MG63 (cell line): ENCODE results near the gene XG. TPM values are rescaled to one million over a fixed set of nuclear protein-coding genes. Genes with fewer than 3 reads are reported as not detected.
"Not testable (repeated sequence)": the region's sequence is repeated elsewhere in the genome, so short reads cannot be mapped to it uniquely, and the experiment has no call there.

Experiments used
- DNase-seq: peaks from one replicate; pipeline ENCODE4 v3.0.0-alpha.2; 2020
- H3K27me3 ChIP-seq: fragments of 250-450 bp; sonication (Bioruptor Pico); 2 replicates; pipeline ENCODE4 v1.5.1; 2020; ENCODE audit warnings: mild to moderate bottlenecking, moderate library complexity
- H3K36me3 ChIP-seq: fragments of 250-450 bp; sonication (Bioruptor Pico); 2 replicates; pipeline ENCODE4 v1.5.1; 2020; ENCODE audit warnings: mild to moderate bottlenecking, moderate library complexity
- H3K4me3 ChIP-seq: fragments of 250-450 bp; sonication (Bioruptor Pico); 2 replicates; pipeline ENCODE4 v1.5.1; 2020; ENCODE audit warnings: mild to moderate bottlenecking, moderate library complexity
- H3K9me3 ChIP-seq: fragments of 250-450 bp; sonication (Bioruptor Pico); 2 replicates; pipeline ENCODE4 v1.5.1; 2020; ENCODE audit warnings: mild to moderate bottlenecking, moderate library complexity
- total RNA-seq: library from RNA; depleted of rRNA; stranded (reverse); fragments of >200 nt; shearing (Covaris generic); gene quantifications from 2 replicates; pipeline ENCODE4 v1.2.3, GENCODE V29; 2014; ENCODE audit warnings: low replicate concordance

Gene XG
- total RNA-seq, 1 experiment from 2014 or later, result 1.3 TPM

DNA sequence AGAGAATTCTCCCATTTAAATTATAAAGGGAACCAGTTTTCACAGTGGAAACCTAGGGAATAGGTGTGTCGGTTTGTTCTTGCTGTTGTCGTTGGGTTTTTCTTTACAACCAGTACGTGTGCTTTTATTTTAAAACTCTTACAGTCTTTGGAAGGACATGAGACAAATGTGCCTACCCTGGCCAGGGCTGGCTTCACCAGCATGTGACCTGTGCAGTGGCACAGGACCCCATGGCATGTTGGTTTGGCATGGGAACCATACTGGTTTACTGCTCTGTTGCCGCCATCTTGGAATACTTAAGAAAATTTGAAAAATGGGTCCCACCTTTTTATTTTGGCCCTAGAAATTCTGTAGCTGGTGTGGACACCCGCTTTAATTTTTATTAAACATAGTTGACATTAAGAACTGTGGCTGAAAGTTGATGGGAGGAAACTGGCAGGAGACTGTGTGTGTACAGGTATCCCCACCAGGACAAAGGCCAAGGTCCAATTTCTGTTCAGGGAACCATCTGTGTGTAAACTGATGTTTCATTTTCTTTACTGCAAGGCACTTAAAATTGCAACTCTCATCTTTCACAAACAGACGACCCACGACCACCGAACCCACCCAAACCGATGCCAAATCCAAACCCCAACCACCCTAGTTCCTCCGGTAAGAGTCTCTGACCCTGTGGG is 31.9 kb upstream of the XG start:
- H3K4me3 ChIP-seq, result no peak overlapping the region
- no peaks in the 10 kb centered on the region for H3K27me3 ChIP-seq
- no peaks in the 10 kb centered on the region for H3K9me3 ChIP-seq
- peaks cover 91% of the 10 kb centered on the region for H3K36me3 ChIP-seq
- DNase-seq, result no peak

- Histone ChIP-seq H3K36me3 (peaks cover 94% of the 10 kb centered on the region), H3K9me3 (no peaks in the 10 kb centered on the region), H3K27me3 (no peaks in the 10 kb centered on the region), H3K4me3 (no peak overlapping the region)
- no peak for DNase-seq
These were observed 28.5 kb upstream of the XG start for GRCh38 chrX:2723286-2723879.

GRCh38 chrX:2727264-2727663 is 24.6 kb upstream of the XG start:
- DNase-seq, H3K27me3 ChIP-seq, H3K4me3 ChIP-seq, H3K9me3 ChIP-seq: not testable (repeated sequence)
- peaks cover 85% of the 10 kb centered on the region for H3K36me3 ChIP-seq

GRCh38 chrX:2732076-2732475 is 19.8 kb upstream of the XG start:
- no peak overlapping the region for H3K4me3 ChIP-seq
- H3K27me3 ChIP-seq, result no peaks in the 10 kb centered on the region
- DNase-seq, result no peak
- peaks cover 74% of the 10 kb centered on the region for H3K36me3 ChIP-seq
- H3K9me3 ChIP-seq, result no peaks in the 10 kb centered on the region

DNA sequence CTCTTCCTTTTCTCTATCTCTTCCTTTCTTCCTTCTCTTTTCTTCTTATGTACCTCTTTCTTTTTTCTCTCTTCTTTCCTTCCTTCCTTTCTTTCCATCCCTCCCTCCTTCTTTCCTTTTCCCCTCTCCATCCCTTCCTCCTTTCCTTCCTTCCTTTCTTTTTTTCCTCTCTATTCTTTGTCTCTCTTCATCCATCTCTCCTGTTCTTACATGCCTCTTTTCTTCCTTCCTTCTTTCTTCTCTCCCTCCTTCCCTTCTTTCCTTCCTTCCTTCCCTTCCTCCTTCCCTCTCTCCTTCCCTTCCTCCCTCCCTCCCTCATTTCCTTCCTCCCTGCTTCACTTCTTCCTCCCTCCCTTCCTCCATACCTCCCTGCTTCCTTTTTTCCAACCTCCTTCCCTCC is 19.2 kb upstream of the XG start:
- Histone ChIP-seq H3K27me3 (no peaks in the 10 kb centered on the region), H3K36me3 (peaks cover 71% of the 10 kb centered on the region), H3K9me3 (no peaks in the 10 kb centered on the region), H3K4me3 (no peak overlapping the region)
- no peak for DNase-seq

GRCh38 chrX:2733286-2733685 is 18.6 kb upstream of the XG start:
- Histone ChIP-seq H3K9me3 (no peaks in the 10 kb centered on the region), H3K27me3 (no peaks in the 10 kb centered on the region), H3K4me3 (no peak overlapping the region), H3K36me3 (peaks cover 71% of the 10 kb centered on the region)
- DNase-seq, result no peak

GRCh38 chrX:2735270-2735669 is 16.6 kb upstream of the XG start:
- Histone ChIP-seq H3K27me3 (no peaks in the 10 kb centered on the region), H3K9me3 (no peaks in the 10 kb centered on the region), H3K36me3 (peaks cover 69% of the 10 kb centered on the region), H3K4me3 (no peak overlapping the region)
- no peak for DNase-seq

GRCh38 chrX:2740672-2741071 is 11.2 kb upstream of the XG start:
- H3K36me3 ChIP-seq, result peaks cover 67% of the 10 kb centered on the region
- H3K9me3 ChIP-seq, result no peaks in the 10 kb centered on the region
- no peak for DNase-seq
- no peak overlapping the region for H3K4me3 ChIP-seq
- no peaks in the 10 kb centered on the region for H3K27me3 ChIP-seq

DNA sequence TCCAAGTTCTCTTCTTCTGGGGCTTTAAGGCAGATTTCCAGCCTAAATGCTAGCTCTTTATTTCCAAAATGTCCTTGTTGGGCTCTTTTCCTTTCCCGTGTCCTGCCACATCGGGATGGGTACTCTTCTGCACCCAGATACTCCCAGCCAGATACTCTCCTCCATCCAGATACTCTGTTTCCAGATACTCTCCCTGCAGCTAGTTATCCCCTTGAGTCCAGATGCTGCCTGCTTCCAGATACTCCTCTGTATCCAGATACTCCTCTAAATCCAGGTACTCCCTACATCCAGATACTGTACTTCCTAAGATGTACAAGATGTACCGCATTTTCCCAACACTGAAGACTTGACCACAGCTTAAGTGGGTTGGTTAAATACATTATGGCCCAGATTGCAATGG is 10.5 kb upstream of the XG start:
- no peaks in the 10 kb centered on the region for H3K9me3 ChIP-seq
- H3K27me3 ChIP-seq, result no peaks in the 10 kb centered on the region
- no peak for DNase-seq
- H3K36me3 ChIP-seq, result peaks cover 63% of the 10 kb centered on the region
- no peak overlapping the region for H3K4me3 ChIP-seq

DNA sequence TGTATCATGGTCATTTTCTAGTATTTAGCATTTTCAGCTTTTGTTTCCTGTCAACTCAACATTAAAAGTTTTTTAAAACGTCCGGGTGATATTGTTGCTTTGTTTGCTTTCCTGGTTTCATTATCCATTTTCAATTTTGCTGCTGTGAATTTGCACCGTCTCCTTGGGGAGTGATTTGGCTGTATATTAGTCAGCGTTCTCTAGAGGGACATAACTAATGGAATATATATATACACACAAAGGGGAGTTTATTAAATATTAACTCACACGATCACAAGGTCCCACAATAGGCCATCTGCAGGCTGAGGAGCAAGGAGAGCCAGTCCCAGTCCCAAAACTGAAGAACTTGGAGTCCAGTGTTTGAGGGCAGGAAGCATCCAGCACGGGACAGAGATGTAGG is 5.6 kb upstream of the XG start:
- H3K9me3 ChIP-seq, H3K4me3 ChIP-seq, DNase-seq, H3K27me3 ChIP-seq: not testable (repeated sequence)
- H3K36me3 ChIP-seq, result peaks cover 27% of the 10 kb centered on the region

- peak; percentile 44 for DNase-seq
- H3K4me3 ChIP-seq, result no peak overlapping the region
- H3K36me3 ChIP-seq, result peaks cover 9% of the 10 kb centered on the region
- H3K27me3 ChIP-seq, result no peaks in the 10 kb centered on the region
- H3K9me3 ChIP-seq, result no peaks in the 10 kb centered on the region
These were observed 3.5 kb upstream of the XG start for GRCh38 chrX:2748171-2748814.

GRCh38 chrX:2748815-2749188 is 3.0 kb upstream of the XG start:
- Histone ChIP-seq H3K27me3 (no peaks in the 10 kb centered on the region), H3K36me3 (peaks cover 4% of the 10 kb centered on the region), H3K4me3 (no peak overlapping the region), H3K9me3 (no peaks in the 10 kb centered on the region)
- DNase-seq, result no peak

GRCh38 chrX:2751291-2751690 is 549 bp upstream of the XG start:
- Histone ChIP-seq H3K36me3 (no peaks in the 10 kb centered on the region), H3K27me3 (no peaks in the 10 kb centered on the region), H3K4me3 (no peak overlapping the region), H3K9me3 (no peaks in the 10 kb centered on the region)
- DNase-seq, result no peak

GRCh38 chrX:2752441-2752840 is 601 bp downstream of the XG start:
- H3K9me3 ChIP-seq, H3K4me3 ChIP-seq, DNase-seq, H3K27me3 ChIP-seq, H3K36me3 ChIP-seq: not testable (repeated sequence)

- not testable (repeated sequence) for H3K4me3 ChIP-seq, H3K9me3 ChIP-seq, H3K27me3 ChIP-seq, H3K36me3 ChIP-seq
- peak; percentile 31 for DNase-seq
These were observed 3.4 kb downstream of the XG start for GRCh38 chrX:2755163-2755715.

DNA sequence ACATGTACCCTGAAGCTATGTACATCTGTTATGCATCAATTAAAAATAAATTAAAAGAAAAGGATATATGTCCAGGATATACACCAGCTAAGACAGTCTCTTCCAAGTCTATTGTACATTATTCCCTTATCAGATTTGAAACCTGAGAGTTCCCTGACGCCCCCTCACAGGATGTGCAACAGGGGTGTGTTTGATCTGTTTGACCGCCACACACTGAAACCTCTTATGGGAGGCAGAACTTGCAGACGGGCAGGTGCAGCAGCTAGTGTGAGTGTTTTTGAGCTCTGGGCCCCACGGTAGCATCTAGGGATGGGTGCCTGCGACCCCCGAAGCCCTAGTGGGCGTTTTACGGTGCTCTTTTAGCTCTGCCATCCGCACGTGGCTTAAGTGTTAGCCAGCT is 4.7 kb downstream of the XG start:
- H3K27me3 ChIP-seq, result peaks cover 3% of the 10 kb centered on the region; the same call in 1 of the 2 replicates
- DNase-seq, result no peak
- H3K36me3 ChIP-seq, result no peaks in the 10 kb centered on the region
- no peak overlapping the region for H3K4me3 ChIP-seq
- no peaks in the 10 kb centered on the region for H3K9me3 ChIP-seq

DNA sequence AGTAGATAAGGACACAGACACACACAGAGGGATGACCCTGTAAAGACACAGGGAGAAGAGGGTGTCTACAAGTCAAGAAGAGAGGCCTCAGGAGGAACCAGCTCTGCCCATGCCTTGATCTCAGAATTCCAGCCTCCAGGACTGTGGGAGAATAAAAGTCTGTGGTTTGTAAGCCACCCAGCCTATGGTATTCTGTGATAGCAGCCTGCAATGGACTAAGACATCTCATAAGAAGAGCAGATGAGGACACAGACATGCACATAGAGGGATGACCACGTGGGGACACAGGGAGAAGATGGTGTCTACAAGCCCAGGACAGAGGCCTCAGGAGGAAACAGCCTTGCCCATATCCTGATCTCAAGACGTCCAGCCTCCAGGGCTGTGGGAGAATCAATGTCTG is 9.4 kb downstream of the XG start:
- Histone ChIP-seq H3K9me3 (no peaks in the 10 kb centered on the region), H3K27me3 (peaks cover 3% of the 10 kb centered on the region; the same call in 1 of the 2 replicates), H3K36me3 (no peaks in the 10 kb centered on the region), H3K4me3 (no peak overlapping the region)
- no peak for DNase-seq

DNA sequence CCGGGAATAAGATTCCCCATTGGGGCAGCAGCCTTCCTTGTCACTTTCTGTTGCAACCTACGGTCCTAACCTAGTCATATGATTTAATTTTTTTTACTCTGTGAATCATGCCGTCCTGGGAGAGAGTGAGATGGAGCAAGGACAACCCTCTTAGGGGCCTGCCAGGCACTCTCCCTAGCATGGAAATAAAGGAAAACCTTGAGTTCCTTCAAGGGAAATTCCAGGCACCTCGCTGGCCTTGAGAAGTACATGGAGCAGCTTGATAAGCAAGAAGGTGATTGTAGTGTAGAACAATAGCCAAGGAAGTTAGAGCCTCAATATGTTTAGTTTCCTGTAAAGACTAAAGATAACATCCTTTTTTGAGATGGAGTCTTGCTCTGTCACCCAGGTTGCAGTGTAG is 10.8 kb downstream of the XG start:
- not testable (repeated sequence) for H3K27me3 ChIP-seq, H3K9me3 ChIP-seq, H3K36me3 ChIP-seq, H3K4me3 ChIP-seq, DNase-seq
